Chondrocyte (in vitro differentiated cells): ENCODE results near the gene PRLR. TPM values are rescaled to one million over a fixed set of nuclear protein-coding genes. Genes with fewer than 3 reads are reported as not detected.

ENCODE experiments used
- DNase-seq: peaks from one replicate; pipeline ENCODE4 v3.0.0; 2021; ENCODE audit warnings: mixed read lengths, low spot score
- H3K27ac Mint-ChIP-seq: one replicate; pipeline ENCODE4 v1.8.0; 2021; ENCODE audit warnings: mild to moderate bottlenecking, moderate library complexity, mixed read lengths; ENCODE audit not compliant: unreplicated experiment
- H3K27me3 Mint-ChIP-seq: 2 replicates; pipeline ENCODE4 v1.8.0; 2021; ENCODE audit warnings: low read depth, mixed read lengths
- H3K36me3 Mint-ChIP-seq: 2 replicates; pipeline ENCODE4 v1.8.0; 2021; ENCODE audit warnings: low read depth, mixed read lengths
- H3K4me1 Mint-ChIP-seq: 2 replicates; pipeline ENCODE4 v1.8.0; 2021; ENCODE audit warnings: low read depth, mild to moderate bottlenecking, mixed read lengths
- H3K4me3 Mint-ChIP-seq: one replicate; pipeline ENCODE4 v1.8.0; 2021; ENCODE audit warnings: mild to moderate bottlenecking, moderate library complexity, mixed read lengths; ENCODE audit not compliant: unreplicated experiment
- H3K9me3 Mint-ChIP-seq: 2 replicates; pipeline ENCODE4 v1.8.0; 2021; ENCODE audit warnings: low read depth, mixed read lengths
- CTCF ChIP-seq: fragments of 200-600 bp; sonication (generic); IDR thresholded peaks from 2 replicates; pipeline ENCODE4 v1.5.0; 2021; ENCODE audit warnings: antibody characterized with exemption, mild to moderate bottlenecking, moderate library complexity
- total RNA-seq: library from RNA; stranded (reverse); gene quantifications from 3 replicates; pipeline ENCODE4 v1.2.1, GENCODE V29; 2021

PRLR gene
- total RNA-seq, 1 donor from 2014 or later, result 0.05 TPM

- no peak for DNase-seq
- Mint-ChIP-seq H3K36me3 (no peaks in the 10 kb centered on the region), H3K4me1 (no peaks in the 10 kb centered on the region), H3K27me3 (peaks cover 12% of the 10 kb centered on the region), H3K27ac (no peak overlapping the region), H3K4me3 (no peak overlapping the region), H3K9me3 (peaks cover 4% of the 10 kb centered on the region)
- no peak for TF ChIP-seq CTCF
Observed at GRCh38 chr5:35069188-35069587, 161.1 kb downstream of the PRLR start.

DNA sequence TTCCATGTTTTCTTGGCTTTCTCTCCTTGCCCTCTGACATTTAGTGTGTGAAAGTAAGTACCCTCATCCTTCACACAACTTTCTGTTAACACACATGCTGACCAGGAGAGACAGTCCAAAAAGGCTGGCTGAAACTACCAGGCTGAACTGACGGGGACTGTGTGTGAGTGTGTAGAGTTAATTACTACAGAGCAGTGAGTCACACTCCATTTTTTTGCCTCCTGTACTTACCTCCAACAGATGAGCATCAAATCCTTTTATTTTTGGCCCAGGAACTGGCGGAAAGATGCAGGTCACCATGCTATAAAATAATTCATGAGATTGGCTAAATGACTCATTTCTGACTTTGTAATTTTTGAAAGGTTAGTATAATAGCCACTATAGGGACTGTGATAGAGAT, 162.3 kb downstream of the PRLR start:
- no peaks in the 10 kb centered on the region for H3K4me1 Mint-ChIP-seq
- no peak for TF ChIP-seq CTCF
- no peaks in the 10 kb centered on the region for H3K36me3 Mint-ChIP-seq
- H3K9me3 Mint-ChIP-seq, result no peaks in the 10 kb centered on the region
- no peak overlapping the region for H3K27ac Mint-ChIP-seq
- no peak for DNase-seq
- H3K4me3 Mint-ChIP-seq, result no peak overlapping the region
- H3K27me3 Mint-ChIP-seq, result peaks cover 17% of the 10 kb centered on the region

- Mint-ChIP-seq H3K9me3 (no peaks in the 10 kb centered on the region), H3K27me3 (peaks cover 24% of the 10 kb centered on the region), H3K36me3 (no peaks in the 10 kb centered on the region), H3K4me3 (no peak overlapping the region), H3K27ac (no peak overlapping the region), H3K4me1 (no peaks in the 10 kb centered on the region)
- DNase-seq, result no peak
- no peak for TF ChIP-seq CTCF
Observed at GRCh38 chr5:35066260-35066795, 164.0 kb downstream of the PRLR start.

DNA sequence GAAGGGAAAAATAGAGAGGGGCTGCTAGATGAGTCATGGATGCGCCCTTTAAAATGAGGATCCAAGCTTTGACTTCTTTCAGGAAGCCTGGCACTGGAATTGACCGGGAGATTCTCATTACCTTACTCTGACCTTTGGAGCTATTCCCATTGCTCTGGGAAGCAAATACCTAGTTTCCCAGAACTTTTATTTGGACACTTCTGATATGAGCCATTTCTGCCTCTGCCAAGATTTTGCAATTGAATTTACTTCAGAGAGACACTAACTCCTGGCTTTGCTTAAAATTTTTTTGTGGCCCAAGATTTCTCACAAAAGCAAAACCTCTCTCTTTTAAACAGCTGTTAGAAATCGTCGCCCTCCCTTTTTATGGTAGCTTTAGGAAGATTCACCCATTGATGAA, 166.9 kb downstream of the PRLR start:
- Mint-ChIP-seq H3K27ac (no peak overlapping the region), H3K27me3 (peaks cover 23% of the 10 kb centered on the region), H3K4me1 (no peaks in the 10 kb centered on the region), H3K36me3 (no peaks in the 10 kb centered on the region), H3K9me3 (no peaks in the 10 kb centered on the region), H3K4me3 (no peak overlapping the region)
- no peak for TF ChIP-seq CTCF
- no peak for DNase-seq

GRCh38 chr5:35061211-35061770, 169.0 kb downstream of the PRLR start:
- H3K27me3 Mint-ChIP-seq, result peaks cover 28% of the 10 kb centered on the region
- H3K36me3 Mint-ChIP-seq, result no peaks in the 10 kb centered on the region
- no peak overlapping the region for H3K4me3 Mint-ChIP-seq
- no peaks in the 10 kb centered on the region for H3K9me3 Mint-ChIP-seq
- no peaks in the 10 kb centered on the region for H3K4me1 Mint-ChIP-seq
- DNase-seq, result no peak
- H3K27ac Mint-ChIP-seq, result no peak overlapping the region
- TF ChIP-seq CTCF, result no peak
